Suprapubic skin (tissue), 4 donors: ENCODE data around the gene C1QTNF7. TPM values are rescaled to one million over a fixed set of nuclear protein-coding genes. Genes with fewer than 3 reads are reported as not detected.

Experiments used
- DNase-seq, 2 donors: peaks; one replicate each; pipeline ENCODE4 v3.0.0-alpha.2; 2019; ENCODE audit warnings: low spot score in 2 of 2
- H3K27ac ChIP-seq: fragments of 200-600 bp; sonication (generic); one replicate; pipeline ENCODE4 v1.5.1; 2019
- H3K27me3 ChIP-seq: fragments of 200-600 bp; sonication (generic); one replicate; pipeline ENCODE4 v1.5.1; 2019
- H3K36me3 ChIP-seq: fragments of 200-600 bp; sonication (generic); one replicate; pipeline ENCODE4 v1.5.1; 2019
- H3K4me1 ChIP-seq: fragments of 200-600 bp; sonication (generic); one replicate; pipeline ENCODE4 v1.5.1; 2019
- H3K4me3 ChIP-seq: fragments of 200-600 bp; sonication (generic); one replicate; pipeline ENCODE4 v1.5.1; 2019; ENCODE audit warnings: mild to moderate bottlenecking
- H3K9me3 ChIP-seq: fragments of 200-600 bp; sonication (generic); one replicate; pipeline ENCODE4 v1.5.1; 2019
- EP300 ChIP-seq: sonication (generic); formaldehyde crosslinking; IDR thresholded peaks from one replicate; pipeline ENCODE4 v1.6.1; 2017; ENCODE audit warnings: antibody characterized with exemption
- POLR2A ChIP-seq, 2 donors: fragments of 450-650 bp; IDR thresholded peaks; one replicate each; pipeline ENCODE4 v1.6.1; 2017; ENCODE audit warnings: antibody characterized with exemption in 2 of 2, mild to moderate bottlenecking in 2 of 2, moderate library complexity in 2 of 2
- POLR2AphosphoS5 ChIP-seq, 3 donors: sonication (generic); formaldehyde crosslinking; IDR thresholded peaks; one replicate each; pipeline ENCODE4 v1.6.1; 2017; ENCODE audit warnings: antibody characterized with exemption in 3 of 3
- WGBS: methylation state at CpG from one replicate; pipeline ENCODE4 v1.1.5; 2018; 5-methylcytosine and 5-hydroxymethylcytosine counted together
- total RNA-seq, 4 donors: library from RNA; depleted of rRNA; stranded (reverse); fragments of >200 nt; gene quantifications; one replicate each; pipeline ENCODE4 v1.1.0, GENCODE V29; 2016
- TF ChIP-seq, protein P1 (sequence below), 2 donors: fragments of 200-600 bp in 1 of 2; fragments of 450-650 bp in 1 of 2; sonication (generic) in 1 of 2; IDR thresholded peaks; one replicate each; pipeline ENCODE4 v1.5.1; 2016 to 2019; ENCODE audit warnings: antibody characterized with exemption in 2 of 2, mild to moderate bottlenecking in 1 of 2, moderate library complexity in 1 of 2

The C1QTNF7 gene
- total RNA-seq, 4 donors from 2014 or later, result 0.80 to 6.5 (median 3.3) TPM

DNA sequence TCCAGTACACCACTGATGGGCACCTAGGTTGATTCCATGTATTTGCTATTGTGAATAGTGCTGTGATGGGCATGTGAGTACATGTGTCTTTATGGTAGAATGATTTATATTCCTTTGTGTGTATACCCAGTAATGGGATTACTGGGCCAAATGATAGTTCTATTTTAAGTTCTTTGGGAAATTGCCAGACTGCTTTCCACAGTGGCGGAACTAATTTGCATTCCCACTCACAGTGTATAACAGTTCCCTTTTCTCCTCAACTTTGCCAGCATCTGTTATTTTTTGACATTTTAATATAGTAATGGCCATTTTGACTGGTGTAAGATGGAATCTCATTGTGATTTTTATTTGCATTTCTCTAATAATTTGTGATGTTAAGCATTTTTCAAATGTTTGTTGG, 67.8 kb downstream of the C1QTNF7 start:
- Histone ChIP-seq H3K4me1 (peaks cover 8% of the 10 kb centered on the region), H3K9me3 (no peaks in the 10 kb centered on the region), H3K27me3 (no peaks in the 10 kb centered on the region), H3K4me3 (no peak overlapping the region), H3K27ac (no peak overlapping the region), H3K36me3 (no peaks in the 10 kb centered on the region)
- no peak for DNase-seq
- TF ChIP-seq POLR2AphosphoS5 (IDR thresholded peaks at IDR 0.05), result no peak
- TF ChIP-seq, protein P1, sequence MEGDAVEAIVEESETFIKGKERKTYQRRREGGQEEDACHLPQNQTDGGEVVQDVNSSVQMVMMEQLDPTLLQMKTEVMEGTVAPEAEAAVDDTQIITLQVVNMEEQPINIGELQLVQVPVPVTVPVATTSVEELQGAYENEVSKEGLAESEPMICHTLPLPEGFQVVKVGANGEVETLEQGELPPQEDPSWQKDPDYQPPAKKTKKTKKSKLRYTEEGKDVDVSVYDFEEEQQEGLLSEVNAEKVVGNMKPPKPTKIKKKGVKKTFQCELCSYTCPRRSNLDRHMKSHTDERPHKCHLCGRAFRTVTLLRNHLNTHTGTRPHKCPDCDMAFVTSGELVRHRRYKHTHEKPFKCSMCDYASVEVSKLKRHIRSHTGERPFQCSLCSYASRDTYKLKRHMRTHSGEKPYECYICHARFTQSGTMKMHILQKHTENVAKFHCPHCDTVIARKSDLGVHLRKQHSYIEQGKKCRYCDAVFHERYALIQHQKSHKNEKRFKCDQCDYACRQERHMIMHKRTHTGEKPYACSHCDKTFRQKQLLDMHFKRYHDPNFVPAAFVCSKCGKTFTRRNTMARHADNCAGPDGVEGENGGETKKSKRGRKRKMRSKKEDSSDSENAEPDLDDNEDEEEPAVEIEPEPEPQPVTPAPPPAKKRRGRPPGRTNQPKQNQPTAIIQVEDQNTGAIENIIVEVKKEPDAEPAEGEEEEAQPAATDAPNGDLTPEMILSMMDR (IDR thresholded peaks at IDR 0.05), result no peak
- no peak for TF ChIP-seq EP300
- no peak for TF ChIP-seq POLR2A (IDR thresholded peaks at IDR 0.05)
- WGBS, result 48% methylated on average over 1 of the region's 1 CpG

Other genes starting within 250 kb of the C1QTNF7 start
- 10 to 100 TPM in 1 of 4 donors, 1 to 10 TPM in 3; 2.8 to 12.5 (median 7.9) TPM for gene CC2D2A, start 41.8 kb downstream of the C1QTNF7 start, total RNA-seq
- gene FBXL5, start 227.3 kb downstream of the C1QTNF7 start, total RNA-seq, result 100 to 1,000 TPM in 2 of 4 donors, 10 to 100 TPM in 2; 73.2 to 120 (median 93.7) TPM